ENCODE data around the gene TTYH3. TPM values are rescaled to one million over a fixed set of nuclear protein-coding genes. Genes with fewer than 3 reads are reported as not detected.

TTYH3 gene
- total RNA-seq, 1 donor from 2014 or later, result 166 TPM

GRCh38 chr7:2646336-2646679, 14.5 kb downstream of the TTYH3 start:
- no peak for DNase-seq (ENCODE audit: extremely low spot score, unreplicated experiment)
- Mint-ChIP-seq H3K4me1 (ENCODE audit: unreplicated experiment) (peaks cover 12% of the 10 kb centered on the region), H3K27ac (no peak overlapping the region), H3K4me3 (no peak overlapping the region), H3K27me3 (no peaks in the 10 kb centered on the region), H3K9me3 (no peaks in the 10 kb centered on the region), H3K36me3 (no peaks in the 10 kb centered on the region)
- no peak for TF ChIP-seq CTCF (conservative IDR thresholded peaks at IDR 0.05)

GRCh38 chr7:2646680-2647571, 15.1 kb downstream of the TTYH3 start:
- no peak for TF ChIP-seq CTCF (conservative IDR thresholded peaks at IDR 0.05)
- H3K36me3 Mint-ChIP-seq, result no peaks in the 10 kb centered on the region
- no peak overlapping the region for H3K4me3 Mint-ChIP-seq
- H3K4me1 Mint-ChIP-seq (ENCODE audit: unreplicated experiment), result peaks cover 12% of the 10 kb centered on the region
- no peaks in the 10 kb centered on the region for H3K27me3 Mint-ChIP-seq
- H3K9me3 Mint-ChIP-seq, result no peaks in the 10 kb centered on the region
- no peak overlapping the region for H3K27ac Mint-ChIP-seq
- DNase-seq (ENCODE audit: extremely low spot score, unreplicated experiment), result no peak

DNA sequence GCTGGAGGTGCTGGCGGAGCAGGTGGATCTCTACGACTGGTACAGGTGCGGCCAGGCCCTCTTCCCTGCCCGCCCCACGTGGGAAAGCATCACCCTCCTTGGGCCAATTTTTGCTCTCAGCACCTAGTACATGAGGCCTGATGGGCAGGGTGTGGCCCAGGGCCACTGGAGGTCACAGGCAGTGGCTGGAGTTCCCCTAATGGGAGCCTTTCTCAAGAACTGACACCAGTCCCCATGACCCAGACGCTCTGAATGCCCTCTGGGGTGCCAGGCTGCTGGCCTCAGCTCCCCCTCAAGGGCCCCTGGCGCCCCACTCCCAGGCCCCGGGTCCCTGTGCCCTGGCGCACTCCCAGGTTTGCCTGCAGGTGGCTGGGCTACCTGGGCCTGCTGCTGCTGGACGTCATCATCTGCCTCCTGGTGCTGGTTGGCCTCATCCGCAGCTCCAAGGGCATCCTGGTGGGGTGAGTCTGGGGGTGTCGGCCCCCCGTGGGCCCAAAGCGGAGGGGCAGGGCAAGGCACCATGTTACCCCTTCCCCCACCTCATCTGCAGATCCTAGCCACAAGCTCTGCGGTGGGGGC, 15.9 kb downstream of the TTYH3 start:
- Mint-ChIP-seq H3K9me3 (no peaks in the 10 kb centered on the region), H3K4me1 (ENCODE audit: unreplicated experiment) (peaks cover 12% of the 10 kb centered on the region), H3K4me3 (no peak overlapping the region), H3K27me3 (no peaks in the 10 kb centered on the region), H3K27ac (no peak overlapping the region), H3K36me3 (no peaks in the 10 kb centered on the region)
- no peak for DNase-seq (ENCODE audit: extremely low spot score, unreplicated experiment)
- no peak for TF ChIP-seq CTCF (conservative IDR thresholded peaks at IDR 0.05)

DNA sequence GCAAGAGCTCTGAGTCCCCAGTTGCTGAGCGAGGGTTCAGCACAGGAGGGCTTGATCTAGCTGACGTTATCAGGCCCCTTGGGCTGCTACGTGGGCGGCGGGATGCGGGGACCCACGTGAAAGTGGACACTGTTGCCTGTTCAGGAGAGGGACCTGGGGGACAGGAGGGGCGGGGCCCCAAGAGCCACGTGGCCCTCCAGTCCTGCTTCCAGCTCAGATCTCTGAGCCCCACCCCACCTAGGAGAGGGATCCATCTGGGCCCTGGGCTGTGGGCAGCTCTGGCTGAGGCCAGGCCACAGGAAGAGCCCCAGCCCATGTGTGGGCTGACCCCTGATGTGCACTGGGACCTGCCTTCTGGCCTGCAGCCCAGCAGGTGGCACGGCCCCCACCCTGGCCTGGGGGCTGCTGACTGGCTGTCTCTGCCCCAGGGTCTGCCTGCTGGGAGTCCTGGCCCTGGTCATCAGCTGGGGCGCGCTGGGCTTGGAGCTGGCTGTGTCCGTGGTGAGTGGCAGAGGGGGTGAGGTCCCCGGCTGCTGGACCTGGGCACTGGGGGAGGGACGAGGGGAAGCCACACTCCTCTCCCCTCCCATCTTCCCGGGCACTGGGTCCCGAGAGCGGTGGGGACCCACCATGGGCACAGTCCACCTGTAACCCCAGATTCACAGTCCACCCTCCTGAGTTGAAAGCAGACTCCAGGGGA, 17.5 kb downstream of the TTYH3 start:
- H3K27me3 Mint-ChIP-seq, result no peaks in the 10 kb centered on the region
- no peak for TF ChIP-seq CTCF (conservative IDR thresholded peaks at IDR 0.05)
- no peak for DNase-seq (ENCODE audit: extremely low spot score, unreplicated experiment)
- no peaks in the 10 kb centered on the region for H3K9me3 Mint-ChIP-seq
- peaks cover 11% of the 10 kb centered on the region for H3K4me1 Mint-ChIP-seq (ENCODE audit: unreplicated experiment)
- H3K4me3 Mint-ChIP-seq, result no peak overlapping the region
- H3K36me3 Mint-ChIP-seq, result no peaks in the 10 kb centered on the region
- no peak overlapping the region for H3K27ac Mint-ChIP-seq

DNA sequence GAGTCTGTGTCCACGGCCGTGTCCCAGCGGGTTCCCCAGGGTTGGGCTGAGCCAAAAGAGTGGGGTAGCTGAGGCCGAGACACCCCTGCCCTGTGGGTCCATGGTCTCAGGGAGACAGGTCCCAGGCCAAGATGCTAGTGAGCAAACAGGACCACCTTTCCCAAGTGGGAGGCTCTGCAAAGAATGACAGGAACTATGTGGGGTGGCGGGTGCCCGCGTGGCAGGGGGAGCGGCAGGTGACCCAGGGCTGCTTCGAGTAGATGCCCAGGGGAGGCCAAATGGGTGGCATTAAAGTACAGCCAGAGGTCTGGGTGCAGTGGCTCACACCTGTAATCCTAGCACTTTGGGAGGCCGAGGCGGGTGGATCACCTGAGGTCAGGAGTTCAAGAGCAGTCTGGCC, 18.2 kb downstream of the TTYH3 start:
- Mint-ChIP-seq H3K36me3 (no peaks in the 10 kb centered on the region), H3K27me3 (no peaks in the 10 kb centered on the region), H3K9me3 (no peaks in the 10 kb centered on the region), H3K27ac (no peak overlapping the region), H3K4me3 (no peak overlapping the region), H3K4me1 (ENCODE audit: unreplicated experiment) (peaks cover 7% of the 10 kb centered on the region)
- DNase-seq (ENCODE audit: extremely low spot score, unreplicated experiment), result no peak
- TF ChIP-seq CTCF (conservative IDR thresholded peaks at IDR 0.05), result no peak
